Karpas-422 (cell line): ENCODE data around the gene ALG9. TPM values are rescaled to one million over a fixed set of nuclear protein-coding genes. Genes with fewer than 3 reads are reported as not detected.
A peak's percentile ranks its signal among the peaks of the same experiment; 100 is the strongest.
"Not testable (repeated sequence)": the region's sequence is repeated elsewhere in the genome, so short reads cannot be mapped to it uniquely, and the experiment has no call there.

Source experiments
- DNase-seq: peaks from one replicate; pipeline ENCODE4 v3.0.0-alpha.2; 2015
- H2AFZ ChIP-seq: fragments of 200-600 bp; sonication (generic); 2 replicates; pipeline ENCODE4 v1.6.1; 2014; ENCODE audit warnings: antibody characterized with exemption, low read length, mixed read lengths
- H3K27ac ChIP-seq: fragments of 200-600 bp; sonication (generic); 2 replicates; pipeline ENCODE4 v1.5.1; 2014; ENCODE audit warnings: mild to moderate bottlenecking, low read length, moderate library complexity
- H3K27me3 ChIP-seq: fragments of 200-600 bp; sonication (generic); 2 replicates; pipeline ENCODE4 v1.6.1; 2014; ENCODE audit warnings: low read length, mixed read lengths
- H3K36me3 ChIP-seq: fragments of 200-600 bp; sonication (generic); 2 replicates; pipeline ENCODE4 v1.6.1; 2014; ENCODE audit warnings: low read length, mixed read lengths; ENCODE audit not compliant: insufficient read depth
- H3K4me1 ChIP-seq: fragments of 200-600 bp; sonication (generic); 2 replicates; pipeline ENCODE4 v1.6.1; 2014; ENCODE audit warnings: mild to moderate bottlenecking, low read length, mixed read lengths
- H3K4me2 ChIP-seq: fragments of 200-600 bp; sonication (generic); 2 replicates; pipeline ENCODE4 v1.6.1; 2014; ENCODE audit warnings: low read length, low read depth, mild to moderate bottlenecking; ENCODE audit not compliant: poor library complexity, severe bottlenecking
- H3K4me3 ChIP-seq: fragments of 200-600 bp; sonication (generic); 2 replicates; pipeline ENCODE4 v1.5.1; 2014; ENCODE audit warnings: mild to moderate bottlenecking, antibody characterized with exemption, low read length, mixed read lengths
- H3K79me2 ChIP-seq: fragments of 200-600 bp; sonication (generic); 2 replicates; pipeline ENCODE4 v1.6.1; 2014; ENCODE audit warnings: mild to moderate bottlenecking, low read length, mixed read lengths
- H3K9ac ChIP-seq: fragments of 200-600 bp; sonication (generic); 2 replicates; pipeline ENCODE4 v1.6.0; 2014; ENCODE audit warnings: low read length
- H3K9me2 ChIP-seq: fragments of 200-600 bp; sonication (generic), shearing (Covaris generic); replicated peaks from 2 replicates; pipeline ENCODE4 v1.6.0; 2014; ENCODE audit warnings: mild to moderate bottlenecking, low read length, moderate library complexity; ENCODE audit not compliant: insufficient read depth
- H3K9me3 ChIP-seq: fragments of 300-700, 200-600 bp; sonication (generic); 2 replicates; pipeline ENCODE4 v1.6.1; 2014; ENCODE audit warnings: low read length, mixed read lengths
- H4K20me1 ChIP-seq: fragments of 200-600 bp; sonication (generic); 2 replicates; pipeline ENCODE4 v1.6.1; 2014; ENCODE audit warnings: mild to moderate bottlenecking, antibody characterized with exemption, low read length, low read depth; ENCODE audit not compliant: insufficient read depth
- total RNA-seq: library from RNA; depleted of rRNA; stranded (reverse); fragments of >200 nt; shearing (Covaris generic); gene quantifications from 2 replicates; pipeline ENCODE4 v1.2.3, GENCODE V29; 2014; ENCODE audit warnings: low replicate concordance

The ALG9 gene
- total RNA-seq, 1 experiment from 2014 or later, result 14.2 TPM

GRCh38 chr11:111784311-111784710 lies 87.1 kb downstream of the ALG9 start:
- not testable (repeated sequence) for DNase-seq, H4K20me1 ChIP-seq, H3K9ac ChIP-seq, H2AFZ ChIP-seq, H3K27ac ChIP-seq, H3K4me2 ChIP-seq, H3K4me1 ChIP-seq, H3K79me2 ChIP-seq, H3K4me3 ChIP-seq, H3K9me2 ChIP-seq, H3K27me3 ChIP-seq, H3K36me3 ChIP-seq, H3K9me3 ChIP-seq

- no peak overlapping the region for H2AFZ ChIP-seq
- no peaks in the 10 kb centered on the region for H3K36me3 ChIP-seq
- no peak overlapping the region for H3K4me3 ChIP-seq
- DNase-seq, result no peak
- no peaks in the 10 kb centered on the region for H4K20me1 ChIP-seq
- H3K9me2 ChIP-seq, result no peaks in the 10 kb centered on the region
- peaks cover 6% of the 10 kb centered on the region for H3K4me1 ChIP-seq
- no peak overlapping the region for H3K9ac ChIP-seq
- no peaks in the 10 kb centered on the region for H3K27me3 ChIP-seq
- no peak overlapping the region for H3K27ac ChIP-seq
- no peaks in the 10 kb centered on the region for H3K9me3 ChIP-seq
- H3K4me2 ChIP-seq, result no peak overlapping the region
- H3K79me2 ChIP-seq, result no peaks in the 10 kb centered on the region
These were observed 89.2 kb downstream of the ALG9 start for GRCh38 chr11:111782109-111782741.

DNA sequence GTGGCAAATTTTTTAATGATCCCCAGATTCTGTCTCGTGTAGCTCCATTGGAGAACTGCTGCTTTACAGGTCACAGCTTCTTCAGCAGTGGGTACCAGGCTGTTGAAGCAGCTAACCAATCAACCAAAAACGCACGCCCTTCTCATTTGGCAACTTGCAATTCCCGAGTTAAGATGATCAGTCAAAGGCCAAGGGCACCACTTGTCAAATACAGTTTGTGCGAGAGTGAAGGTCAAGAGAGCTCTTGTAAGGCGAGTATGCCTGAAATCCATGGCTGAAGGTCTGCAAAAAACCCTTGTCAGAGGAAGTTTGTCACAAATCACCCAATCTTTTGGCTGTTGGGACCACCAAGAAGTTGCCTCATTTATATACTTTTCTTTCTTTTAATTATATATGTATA lies 92.3 kb downstream of the ALG9 start:
- Histone ChIP-seq H3K4me2 (no peak overlapping the region), H3K27me3 (no peaks in the 10 kb centered on the region), H3K4me1 (peaks cover 20% of the 10 kb centered on the region), H3K9me2 (no peaks in the 10 kb centered on the region), H3K36me3 (no peaks in the 10 kb centered on the region), H3K79me2 (no peaks in the 10 kb centered on the region), H3K27ac (no peak overlapping the region), H2AFZ (no peak overlapping the region), H4K20me1 (no peaks in the 10 kb centered on the region), H3K9ac (no peak overlapping the region), H3K9me3 (no peaks in the 10 kb centered on the region), H3K4me3 (no peak overlapping the region)
- no peak for DNase-seq

DNA sequence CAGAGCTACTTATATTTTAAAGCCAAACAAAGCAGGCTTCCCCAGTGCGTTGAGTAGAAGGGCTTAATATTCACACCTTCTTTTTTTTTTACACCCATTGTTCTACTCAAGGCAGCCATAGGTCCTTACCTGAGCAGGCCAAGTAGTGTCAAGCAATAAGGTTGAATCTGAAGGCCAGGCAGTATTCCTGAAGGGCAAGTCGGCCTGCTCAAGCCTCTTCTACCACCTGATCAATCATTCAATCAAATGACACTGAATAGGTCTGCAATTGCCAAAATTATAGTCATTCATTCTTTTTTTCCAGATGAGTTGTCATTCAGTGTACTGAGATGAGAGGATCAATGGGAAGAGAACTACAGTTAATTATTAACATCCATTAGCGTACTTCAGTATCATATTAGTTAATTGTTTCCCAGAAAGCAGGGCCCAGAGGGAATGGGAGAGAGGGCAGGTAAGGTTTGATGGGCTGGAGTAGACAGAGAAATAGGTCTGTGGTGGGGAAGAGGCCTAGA lies 93.3 kb downstream of the ALG9 start:
- no peaks in the 10 kb centered on the region for H3K27me3 ChIP-seq
- H3K4me1 ChIP-seq, result peaks cover 20% of the 10 kb centered on the region
- H3K9me2 ChIP-seq, result no peaks in the 10 kb centered on the region
- DNase-seq, result no peak
- H3K36me3 ChIP-seq, result no peaks in the 10 kb centered on the region
- H3K27ac ChIP-seq, result no peak overlapping the region
- H3K9ac ChIP-seq, result 0 out of 2 replicates have a peak overlapping the region, but pooled peaks have one; percentile 0
- peak overlapping the region; percentile 13 for H2AFZ ChIP-seq
- no peaks in the 10 kb centered on the region for H4K20me1 ChIP-seq
- H3K79me2 ChIP-seq, result no peaks in the 10 kb centered on the region
- no peaks in the 10 kb centered on the region for H3K9me3 ChIP-seq
- no peak overlapping the region for H3K4me3 ChIP-seq
- no peak overlapping the region for H3K4me2 ChIP-seq

GRCh38 chr11:111777094-111778046 lies 94.0 kb downstream of the ALG9 start:
- no peaks in the 10 kb centered on the region for H4K20me1 ChIP-seq
- peak overlapping the region; percentile 50 for H3K4me2 ChIP-seq
- H3K27ac ChIP-seq, result peak overlapping the region; percentile 62
- H3K36me3 ChIP-seq, result no peaks in the 10 kb centered on the region
- H3K79me2 ChIP-seq, result no peaks in the 10 kb centered on the region
- H3K4me3 ChIP-seq, result peak overlapping the region; percentile 4; the same call in 1 of the 2 replicates
- H2AFZ ChIP-seq, result peak overlapping the region; percentile 73
- H3K9ac ChIP-seq, result peak overlapping the region; percentile 25
- no peaks in the 10 kb centered on the region for H3K27me3 ChIP-seq
- no peaks in the 10 kb centered on the region for H3K9me3 ChIP-seq
- DNase-seq, result peak; percentile 100
- H3K9me2 ChIP-seq, result no peaks in the 10 kb centered on the region
- H3K4me1 ChIP-seq, result peaks cover 20% of the 10 kb centered on the region

DNA sequence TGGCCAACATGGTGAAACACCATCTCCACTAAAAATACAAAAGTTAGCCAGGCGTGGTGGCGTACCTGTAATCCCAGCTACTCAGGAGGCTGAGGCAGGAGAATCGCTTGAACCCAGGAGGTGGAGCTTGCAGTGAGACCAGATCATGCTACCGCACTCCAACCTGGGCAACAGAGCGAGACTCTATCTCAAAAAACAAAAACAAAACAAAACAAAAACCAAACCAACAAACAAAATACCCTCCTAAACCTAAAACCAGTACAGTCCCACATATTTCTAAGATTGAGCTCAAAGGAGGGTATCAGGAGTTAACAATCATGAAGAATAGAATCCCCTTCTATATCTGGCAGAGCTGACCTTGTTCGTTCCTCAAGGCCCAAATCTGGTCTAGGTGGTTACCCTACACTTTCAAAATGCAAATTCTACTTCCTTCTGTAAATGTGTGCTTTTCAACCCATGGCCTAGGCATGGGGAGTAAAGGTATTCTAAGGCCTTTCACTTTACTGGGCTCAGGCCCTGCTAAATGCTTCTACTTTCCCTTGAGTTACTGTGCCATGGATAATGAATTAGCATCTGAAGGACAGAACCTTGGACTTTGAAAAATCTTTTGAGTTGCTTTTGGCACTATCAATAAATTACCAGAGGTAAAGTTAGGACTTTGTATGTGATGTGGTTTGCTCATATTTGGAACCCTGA lies 94.8 kb downstream of the ALG9 start:
- H4K20me1 ChIP-seq, result no peaks in the 10 kb centered on the region
- peak overlapping the region; percentile 62 for H3K27ac ChIP-seq
- H3K27me3 ChIP-seq, result no peaks in the 10 kb centered on the region
- no peaks in the 10 kb centered on the region for H3K9me2 ChIP-seq
- no peaks in the 10 kb centered on the region for H3K36me3 ChIP-seq
- peak overlapping the region; percentile 4 for H3K4me3 ChIP-seq
- peak overlapping the region; percentile 25 for H3K9ac ChIP-seq
- no peaks in the 10 kb centered on the region for H3K9me3 ChIP-seq
- peak overlapping the region; percentile 50 for H3K4me2 ChIP-seq
- H3K79me2 ChIP-seq, result no peaks in the 10 kb centered on the region
- H2AFZ ChIP-seq, result peak overlapping the region; percentile 73
- peaks cover 20% of the 10 kb centered on the region for H3K4me1 ChIP-seq
- DNase-seq, result peak; percentile 98

DNA sequence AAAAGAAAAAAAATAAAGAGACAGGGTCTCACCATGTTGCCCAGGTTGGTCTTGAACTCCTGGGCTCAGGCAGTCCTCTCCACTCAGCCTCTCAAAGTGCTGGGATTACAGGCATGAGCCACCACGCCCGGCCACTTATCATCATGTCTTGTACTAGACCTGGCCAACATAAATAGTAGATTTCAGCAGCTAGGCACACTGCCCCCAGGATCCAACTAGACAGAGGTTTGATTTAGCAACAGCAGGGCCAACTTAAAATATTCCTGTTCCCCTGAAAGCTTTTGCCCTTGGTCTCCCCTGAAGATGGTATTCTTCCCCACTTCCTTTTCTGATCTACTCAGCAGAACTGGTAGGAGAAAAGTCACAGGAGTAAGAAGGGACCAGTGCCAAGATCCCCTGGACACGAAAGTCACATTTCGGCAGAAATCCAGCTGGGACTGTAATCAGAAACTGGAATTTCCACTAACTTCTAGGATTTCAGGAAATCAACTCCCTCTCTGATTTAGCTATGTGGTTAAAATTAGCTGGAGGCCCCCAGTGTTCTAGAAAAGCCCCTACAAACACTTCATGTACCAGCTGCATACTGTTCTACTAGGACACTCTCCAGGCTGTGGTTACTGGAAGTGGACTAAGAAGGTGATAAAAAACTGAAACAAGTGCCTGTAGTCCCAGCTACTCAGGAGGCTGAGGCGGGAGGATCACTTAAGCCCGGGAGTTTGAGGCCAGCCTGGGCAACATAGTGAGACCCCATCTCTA lies 96.2 kb downstream of the ALG9 start:
- Histone ChIP-seq H3K4me3 (no peak overlapping the region), H3K4me2 (no peak overlapping the region), H3K27ac (no peak overlapping the region), H3K9ac (no peak overlapping the region), H3K4me1 (peaks cover 20% of the 10 kb centered on the region), H4K20me1 (no peaks in the 10 kb centered on the region), H3K9me3 (no peaks in the 10 kb centered on the region), H2AFZ (no peak overlapping the region), H3K36me3 (no peaks in the 10 kb centered on the region), H3K9me2 (no peaks in the 10 kb centered on the region), H3K79me2 (no peaks in the 10 kb centered on the region), H3K27me3 (no peaks in the 10 kb centered on the region)
- no peak for DNase-seq
